Activated T-helper 9 cell treated with anti-CD3 and anti-CD28 coated beads, Interleukin-2, amount 50 U/mL, for 16 hours (primary cell): ENCODE data around the gene PLAC8L1.

Experiments used
- DNase-seq: peaks from one replicate; pipeline ENCODE4 v3.0.0-alpha.2; 2020; ENCODE audit warnings: low read depth

The PLAC8L1 gene

GRCh38 chr5:146042628-146043279 is 62.6 kb downstream of the PLAC8L1 start:
- DNase-seq, result no peak

- DNase-seq, result no peak
These were observed 64.1 kb downstream of the PLAC8L1 start for GRCh38 chr5:146041180-146041789.

GRCh38 chr5:146040527-146040926 is 64.8 kb downstream of the PLAC8L1 start:
- DNase-seq, result no peak

- no peak for DNase-seq
These were observed 66.0 kb downstream of the PLAC8L1 start for GRCh38 chr5:146039420-146039819.

GRCh38 chr5:146034605-146035004 is 70.8 kb downstream of the PLAC8L1 start:
- no peak for DNase-seq
